ENCODE results near the gene LRP1.

Gene LRP1

GRCh38 chr12:57138526-57139272 is 10.4 kb downstream of the LRP1 start:
- no peak for TF ChIP-seq EZH2phosphoT487 (IDR thresholded peaks at IDR 0.05; ENCODE audit: borderline replicate concordance, low read length)
- TF ChIP-seq CTCF (IDR thresholded peaks at IDR 0.05; ENCODE audit: low read depth, low read length, poor library complexity, severe bottlenecking): no peak
- Histone ChIP-seq H4K20me1 (ENCODE audit: control insufficient read depth, insufficient read depth, low read depth, low read length) (no peaks in the 10 kb centered on the region), H3K79me2 (ENCODE audit: control insufficient read depth, low read length) (no peaks in the 10 kb centered on the region), H3K9me2 (replicated peaks; ENCODE audit: control insufficient read depth, low read length) (no peaks in the 10 kb centered on the region), H3K27me3 (ENCODE audit: control insufficient read depth, low read length) (peaks cover 3% of the 10 kb centered on the region; the same call in 1 of the 2 replicates), H3K4me1 (ENCODE audit: control insufficient read depth, low read length) (no peaks in the 10 kb centered on the region), H3K4me2 (ENCODE audit: low read length) (no peak overlapping the region), H3K4me3 (ENCODE audit: low read length) (no peak overlapping the region), H3F3A (ENCODE audit: control insufficient read depth, insufficient read depth) (no peaks in the 10 kb centered on the region), H3K27ac (ENCODE audit: low read depth, low read length) (no peak overlapping the region), H3K9me3 (ENCODE audit: control insufficient read depth, insufficient read depth, low read length) (no peaks in the 10 kb centered on the region), H3K36me3 (ENCODE audit: control insufficient read depth, low read length) (no peaks in the 10 kb centered on the region)

DNA sequence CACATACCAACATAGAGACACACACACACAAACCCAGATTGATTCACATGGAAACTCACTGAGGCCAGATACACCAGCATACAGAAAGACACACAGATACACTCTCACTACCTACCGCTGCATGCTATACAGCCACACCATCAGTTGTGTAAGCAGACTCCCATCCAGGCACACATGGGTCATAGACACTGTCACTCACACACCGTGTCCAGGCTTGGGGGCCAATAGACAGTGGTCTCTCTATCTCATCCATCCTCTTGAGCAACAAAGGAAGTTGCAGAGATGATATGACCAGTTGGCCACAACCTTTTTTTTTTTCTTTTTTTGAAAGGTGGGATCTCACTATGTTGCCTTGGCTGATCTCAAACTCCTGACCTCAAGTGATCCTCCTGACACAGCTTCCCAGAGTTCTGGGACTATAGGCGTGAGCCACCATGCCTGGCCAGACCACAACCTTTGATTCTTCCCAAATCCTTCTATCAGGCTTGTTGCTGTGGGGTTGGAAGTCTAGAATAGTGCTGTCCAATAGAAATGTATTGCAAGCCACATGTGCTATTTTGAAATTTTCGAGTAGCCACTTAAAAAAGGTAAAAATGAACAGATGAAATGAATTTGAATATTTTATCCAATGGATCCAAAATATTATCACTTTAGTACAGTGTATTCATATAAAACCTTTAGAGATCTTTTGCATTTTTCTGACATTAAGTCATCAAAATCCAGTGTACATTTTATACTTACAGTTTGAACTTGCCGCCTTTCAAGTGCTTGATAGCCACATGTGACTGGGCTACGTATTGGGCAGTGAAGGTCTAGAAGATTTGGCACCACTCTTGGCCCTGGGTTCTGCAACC is 11.7 kb downstream of the LRP1 start:
- no peaks in the 10 kb centered on the region for H3K79me2 ChIP-seq (ENCODE audit: control insufficient read depth, low read length)
- H3K4me1 ChIP-seq (ENCODE audit: control insufficient read depth, low read length): no peaks in the 10 kb centered on the region
- TF ChIP-seq EZH2phosphoT487 (IDR thresholded peaks at IDR 0.05; ENCODE audit: borderline replicate concordance, low read length) (no peak), CTCF (IDR thresholded peaks at IDR 0.05; ENCODE audit: low read depth, low read length, poor library complexity, severe bottlenecking) (no peak)
- no peaks in the 10 kb centered on the region for H3F3A ChIP-seq (ENCODE audit: control insufficient read depth, insufficient read depth)
- no peak overlapping the region for H3K27ac ChIP-seq (ENCODE audit: low read depth, low read length)
- no peak overlapping the region for H3K4me3 ChIP-seq (ENCODE audit: low read length)
- no peaks in the 10 kb centered on the region for H4K20me1 ChIP-seq (ENCODE audit: control insufficient read depth, insufficient read depth, low read depth, low read length)
- H3K9me3 ChIP-seq (ENCODE audit: control insufficient read depth, insufficient read depth, low read length): no peaks in the 10 kb centered on the region
- H3K27me3 ChIP-seq (ENCODE audit: control insufficient read depth, low read length): peaks cover 2% of the 10 kb centered on the region; the same call in 1 of the 2 replicates
- H3K9me2 ChIP-seq (replicated peaks; ENCODE audit: control insufficient read depth, low read length): no peaks in the 10 kb centered on the region
- H3K36me3 ChIP-seq (ENCODE audit: control insufficient read depth, low read length): no peaks in the 10 kb centered on the region
- no peak overlapping the region for H3K4me2 ChIP-seq (ENCODE audit: low read length)

DNA sequence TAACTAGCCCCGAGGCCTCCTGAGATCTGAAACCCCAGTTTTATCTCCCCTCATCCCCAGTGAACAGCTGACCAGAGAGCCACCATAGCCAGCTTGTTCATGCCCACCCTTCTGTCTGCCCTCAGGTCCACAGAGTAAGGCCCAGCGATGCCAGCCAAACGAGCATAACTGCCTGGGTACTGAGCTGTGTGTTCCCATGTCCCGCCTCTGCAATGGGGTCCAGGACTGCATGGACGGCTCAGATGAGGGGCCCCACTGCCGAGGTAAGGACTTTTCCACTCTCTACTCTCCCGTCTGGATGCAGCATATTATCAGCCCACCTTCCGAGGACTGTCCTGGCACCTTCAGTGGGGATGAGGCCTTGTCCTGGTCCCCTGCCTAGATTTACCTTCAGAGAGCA is 13.0 kb downstream of the LRP1 start:
- Histone ChIP-seq H3K9me2 (replicated peaks; ENCODE audit: control insufficient read depth, low read length) (no peaks in the 10 kb centered on the region), H3K4me1 (ENCODE audit: control insufficient read depth, low read length) (no peaks in the 10 kb centered on the region), H3K36me3 (ENCODE audit: control insufficient read depth, low read length) (no peaks in the 10 kb centered on the region)

More for the DNA sequence above, 13.0 kb downstream of the LRP1 start:
- H3F3A ChIP-seq (ENCODE audit: control insufficient read depth, insufficient read depth): no peaks in the 10 kb centered on the region
- H4K20me1 ChIP-seq (ENCODE audit: control insufficient read depth, insufficient read depth, low read depth, low read length): no peaks in the 10 kb centered on the region
- peaks cover 2% of the 10 kb centered on the region; the same call in 1 of the 2 replicates for H3K27me3 ChIP-seq (ENCODE audit: control insufficient read depth, low read length)
- no peaks in the 10 kb centered on the region for H3K79me2 ChIP-seq (ENCODE audit: control insufficient read depth, low read length)
- H3K4me2 ChIP-seq (ENCODE audit: low read length): no peak overlapping the region
- no peak overlapping the region for H3K4me3 ChIP-seq (ENCODE audit: low read length)
- TF ChIP-seq EZH2phosphoT487 (IDR thresholded peaks at IDR 0.05; ENCODE audit: borderline replicate concordance, low read length) (no peak), CTCF (IDR thresholded peaks at IDR 0.05; ENCODE audit: low read depth, low read length, poor library complexity, severe bottlenecking) (no peak)
- H3K27ac ChIP-seq (ENCODE audit: low read depth, low read length): no peak overlapping the region
- no peaks in the 10 kb centered on the region for H3K9me3 ChIP-seq (ENCODE audit: control insufficient read depth, insufficient read depth, low read length)

All from DOHH2 (cell line).